Nephron (organoid): Measurements from ENCODE around the gene OR6V1.

Experiments used
- H3K27ac Mint-ChIP-seq, 3 experiments: 2 replicates each; pipeline ENCODE4 v1.8.0; 2020; ENCODE audit warnings: mixed read lengths in 3 of 3, mild to moderate bottlenecking in 2 of 3, moderate library complexity in 1 of 3
- H3K27me3 Mint-ChIP-seq: 2 replicates; pipeline ENCODE4 v1.8.0; 2021; ENCODE audit warnings: low read depth, mild to moderate bottlenecking, moderate library complexity, mixed read lengths
- H3K36me3 Mint-ChIP-seq: 2 replicates; pipeline ENCODE4 v1.8.0; 2020; ENCODE audit warnings: low read depth, mixed read lengths
- H3K4me1 Mint-ChIP-seq: 2 replicates; pipeline ENCODE4 v1.8.0; 2020; ENCODE audit warnings: mixed read lengths
- H3K4me3 Mint-ChIP-seq, 3 experiments: 2 replicates each; pipeline ENCODE4 v1.8.0; 2020; ENCODE audit warnings: mild to moderate bottlenecking in 3 of 3, mixed read lengths in 3 of 3, moderate library complexity in 2 of 3
- H3K9me3 Mint-ChIP-seq: 2 replicates; pipeline ENCODE4 v1.8.0; 2020; ENCODE audit warnings: mixed read lengths
- CTCF ChIP-seq, 3 experiments: fragments of 200-600 bp; sonication (generic); IDR thresholded peaks; one replicate each; pipeline ENCODE4 v1.5.0; 2021; ENCODE audit warnings: antibody characterized with exemption in 3 of 3; ENCODE audit not compliant: unreplicated experiment in 3 of 3

The OR6V1 gene

GRCh38 chr7:143054621-143055020 lies 2.5 kb downstream of the OR6V1 start:
- no peaks in the 10 kb centered on the region for H3K9me3 Mint-ChIP-seq
- no peaks in the 10 kb centered on the region for H3K36me3 Mint-ChIP-seq
- TF ChIP-seq CTCF (IDR thresholded peaks at IDR 0.05; ENCODE audit: unreplicated experiment in 3 of 3): no peak

GRCh38 chr7:143055754-143056153 lies 3.6 kb downstream of the OR6V1 start:
- Mint-ChIP-seq H3K4me3 (no peak overlapping the region), H3K27ac (no peak overlapping the region), H3K4me1 (peaks cover 12% of the 10 kb centered on the region), H3K9me3 (no peaks in the 10 kb centered on the region), H3K36me3 (no peaks in the 10 kb centered on the region), H3K27me3 (peaks cover 7% of the 10 kb centered on the region)
- no peak for TF ChIP-seq CTCF (IDR thresholded peaks at IDR 0.05; ENCODE audit: unreplicated experiment in 3 of 3)

More at GRCh38 chr7:143054621-143055020, 2.5 kb downstream of the OR6V1 start:
- H3K27me3 Mint-ChIP-seq: peaks cover 7% of the 10 kb centered on the region
- H3K27ac Mint-ChIP-seq: no peak overlapping the region
- H3K4me3 Mint-ChIP-seq: no peak overlapping the region
- peaks cover 19% of the 10 kb centered on the region for H3K4me1 Mint-ChIP-seq

GRCh38 chr7:143063741-143064140 lies 11.6 kb downstream of the OR6V1 start:
- no peak for TF ChIP-seq CTCF (IDR thresholded peaks at IDR 0.05; ENCODE audit: unreplicated experiment in 3 of 3)
- Mint-ChIP-seq H3K27ac (no peak overlapping the region), H3K4me3 (no peak overlapping the region), H3K36me3 (no peaks in the 10 kb centered on the region), H3K4me1 (no peaks in the 10 kb centered on the region), H3K9me3 (no peaks in the 10 kb centered on the region), H3K27me3 (no peaks in the 10 kb centered on the region)

GRCh38 chr7:143068446-143068845 lies 16.3 kb downstream of the OR6V1 start:
- H3K4me1 Mint-ChIP-seq: no peaks in the 10 kb centered on the region
- peaks cover 5% of the 10 kb centered on the region for H3K27me3 Mint-ChIP-seq
- H3K36me3 Mint-ChIP-seq: no peaks in the 10 kb centered on the region
- H3K27ac Mint-ChIP-seq: no peak overlapping the region
- no peak overlapping the region for H3K4me3 Mint-ChIP-seq
- H3K9me3 Mint-ChIP-seq: no peaks in the 10 kb centered on the region
- no peak for TF ChIP-seq CTCF (IDR thresholded peaks at IDR 0.05; ENCODE audit: unreplicated experiment in 3 of 3)

- H3K27me3 Mint-ChIP-seq: peaks cover 5% of the 10 kb centered on the region
- H3K4me1 Mint-ChIP-seq: no peaks in the 10 kb centered on the region
- no peak overlapping the region for H3K27ac Mint-ChIP-seq
- no peaks in the 10 kb centered on the region for H3K9me3 Mint-ChIP-seq
- no peaks in the 10 kb centered on the region for H3K36me3 Mint-ChIP-seq
- no peak for TF ChIP-seq CTCF (IDR thresholded peaks at IDR 0.05; ENCODE audit: unreplicated experiment in 3 of 3)
- no peak overlapping the region for H3K4me3 Mint-ChIP-seq
Measured at GRCh38 chr7:143069912-143070500, 17.9 kb downstream of the OR6V1 start.

GRCh38 chr7:143073556-143073955 lies 21.4 kb downstream of the OR6V1 start:
- H3K36me3 Mint-ChIP-seq: no peaks in the 10 kb centered on the region
- TF ChIP-seq CTCF (IDR thresholded peaks at IDR 0.05; ENCODE audit: unreplicated experiment in 3 of 3): no peak
- no peaks in the 10 kb centered on the region for H3K9me3 Mint-ChIP-seq
- H3K27ac Mint-ChIP-seq: no peak overlapping the region
- H3K4me3 Mint-ChIP-seq: no peak overlapping the region
- no peaks in the 10 kb centered on the region for H3K4me1 Mint-ChIP-seq
- H3K27me3 Mint-ChIP-seq: peaks cover 8% of the 10 kb centered on the region
